ENCODE results near the gene BFAR. TPM values are rescaled to one million over a fixed set of nuclear protein-coding genes. Genes with fewer than 3 reads are reported as not detected.

Gene BFAR
- total and polyA plus RNA-seq, 4 donors, result 48.4 to 74.2 (median 67.6) TPM

DNA sequence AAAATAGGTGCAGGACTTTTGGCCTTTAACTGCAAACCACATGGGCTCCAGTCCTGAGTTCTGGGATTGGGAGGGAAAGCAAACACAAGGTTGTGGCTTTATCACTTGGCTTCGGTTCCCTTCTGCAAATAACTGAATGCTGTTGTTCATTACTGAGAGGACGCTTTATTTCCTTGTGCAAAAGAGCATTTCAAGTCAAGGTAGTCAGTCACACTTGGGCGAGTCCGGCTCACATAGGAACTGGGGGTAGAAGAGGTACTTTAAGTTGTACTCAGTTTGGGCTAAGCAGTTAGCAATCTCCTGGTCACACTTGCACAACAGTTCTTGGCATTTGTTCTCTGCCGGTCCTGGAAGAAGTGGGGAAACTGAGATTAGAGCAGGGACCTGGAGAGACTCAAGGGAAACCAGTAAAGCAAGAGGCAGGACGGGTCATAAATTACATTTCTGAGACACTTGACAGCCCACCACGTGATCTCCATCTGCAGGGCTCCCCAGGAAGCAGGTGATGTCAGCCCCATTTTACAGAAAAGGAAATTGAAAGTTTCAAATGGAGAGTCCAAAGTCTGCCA, 39.7 kb downstream of the BFAR start:
- TF ChIP-seq CTCF (IDR thresholded peaks at IDR 0.05; ENCODE audit: control extremely low read depth, extremely low read depth), result no peak
- Histone ChIP-seq H3K9me3 (ENCODE audit: control insufficient read depth in 4 of 4, insufficient read depth in 3 of 4, low read length in 3 of 4) (no peaks in the 10 kb centered on the region), H3K4me3 (no peak overlapping the region), H3K36me3 (ENCODE audit: control insufficient read depth in 4 of 4, insufficient read depth in 4 of 4, low read length in 4 of 4) (peaks cover 0 to 14% (median 5%) of the 10 kb centered on the region in 4 donors), H3K27me3 (ENCODE audit: control insufficient read depth in 3 of 3, insufficient read depth in 3 of 3, low read length in 2 of 3) (no peaks in the 10 kb centered on the region), H3K27ac (ENCODE audit: low read depth in 1 of 2, low read length in 1 of 2) (peak overlapping the region in 1 of 2 donors; percentile 61), H3K9ac (ENCODE audit: insufficient read depth in 1 of 2, low read length in 2 of 2) (no peak overlapping the region), H3K4me1 (ENCODE audit: control insufficient read depth in 5 of 5, insufficient read depth in 5 of 5, low read length in 5 of 5) (peaks cover 0 to 2% (median 0%) of the 10 kb centered on the region in 5 donors)
- DNase-seq (no peak), ATAC-seq (ENCODE audit: insufficient read depth, low FRiP score) (peak; percentile 82)
- 52 to 61% methylated on average over 7 of the region's 7 CpGs for WGBS, 2 donors

DNA sequence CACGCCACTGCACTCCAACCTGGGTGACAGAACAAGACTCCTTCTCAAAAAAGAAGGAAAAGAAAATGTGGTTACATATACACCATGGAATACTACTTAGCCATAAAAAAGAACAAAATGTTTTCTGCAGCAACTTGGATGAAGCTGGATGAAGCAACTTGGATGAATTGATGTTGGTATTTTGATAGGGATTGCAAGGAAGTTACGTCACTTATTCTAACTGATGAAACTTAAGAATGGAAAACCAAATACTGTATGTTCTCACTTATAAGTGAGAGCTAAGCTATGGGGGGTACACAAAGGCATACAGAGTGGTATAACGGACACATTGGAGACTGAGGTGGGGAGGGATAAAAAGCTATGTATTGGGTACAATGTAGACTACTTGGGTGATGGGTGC, 43.9 kb downstream of the BFAR start:
- ATAC-seq (ENCODE audit: insufficient read depth, low FRiP score) (no peak), DNase-seq (no peak)
- Histone ChIP-seq H3K27ac (ENCODE audit: low read depth in 1 of 2, low read length in 1 of 2) (no peak overlapping the region), H3K9me3 (ENCODE audit: control insufficient read depth in 4 of 4, insufficient read depth in 3 of 4, low read length in 3 of 4) (no peaks in the 10 kb centered on the region), H3K27me3 (ENCODE audit: control insufficient read depth in 3 of 3, insufficient read depth in 3 of 3, low read length in 2 of 3) (no peaks in the 10 kb centered on the region), H3K36me3 (ENCODE audit: control insufficient read depth in 4 of 4, insufficient read depth in 4 of 4, low read length in 4 of 4) (no peaks in the 10 kb centered on the region), H3K4me3 (no peak overlapping the region), H3K9ac (ENCODE audit: insufficient read depth in 1 of 2, low read length in 2 of 2) (no peak overlapping the region), H3K4me1 (ENCODE audit: control insufficient read depth in 5 of 5, insufficient read depth in 5 of 5, low read length in 5 of 5) (no peaks in the 10 kb centered on the region)
- 95 to 97% methylated on average over 3 of the region's 3 CpGs for WGBS, 2 donors
- TF ChIP-seq CTCF (IDR thresholded peaks at IDR 0.05; ENCODE audit: control extremely low read depth, extremely low read depth), result no peak

DNA sequence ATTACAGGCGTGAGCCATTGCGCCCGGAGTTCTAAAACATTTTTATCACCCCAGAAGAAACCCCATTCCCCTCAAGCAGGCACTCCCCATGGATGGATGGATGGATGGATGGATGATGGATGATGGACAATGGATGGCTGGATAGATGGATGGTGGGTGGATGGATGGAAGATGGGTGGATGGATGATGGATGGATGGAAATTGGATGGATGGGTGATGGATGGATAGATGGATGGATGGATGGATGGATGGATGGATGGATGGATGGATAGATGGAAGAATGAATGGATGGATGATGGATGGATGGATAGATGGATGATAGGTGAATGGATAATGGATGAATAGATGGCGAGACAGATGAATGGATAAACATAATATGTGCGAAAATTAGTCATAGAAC, 44.9 kb downstream of the BFAR start:
- no peak for DNase-seq
- TF ChIP-seq CTCF (IDR thresholded peaks at IDR 0.05; ENCODE audit: control extremely low read depth, extremely low read depth), result no peak
- H3K4me1 ChIP-seq (ENCODE audit: control insufficient read depth in 5 of 5, insufficient read depth in 5 of 5, low read length in 5 of 5), result no peaks in the 10 kb centered on the region
- no peaks in the 10 kb centered on the region for H3K36me3 ChIP-seq (ENCODE audit: control insufficient read depth in 4 of 4, insufficient read depth in 4 of 4, low read length in 4 of 4)
- no peak overlapping the region for H3K9ac ChIP-seq (ENCODE audit: insufficient read depth in 1 of 2, low read length in 2 of 2)
- WGBS, 2 donors, result 94 to 95% methylated on average over 5 of the region's 5 CpGs
- H3K9me3 ChIP-seq (ENCODE audit: control insufficient read depth in 4 of 4, insufficient read depth in 3 of 4, low read length in 3 of 4), result no peaks in the 10 kb centered on the region
- no peak for ATAC-seq (ENCODE audit: insufficient read depth, low FRiP score)
- no peak overlapping the region for H3K27ac ChIP-seq (ENCODE audit: low read depth in 1 of 2, low read length in 1 of 2)
- no peak overlapping the region for H3K4me3 ChIP-seq
- H3K27me3 ChIP-seq (ENCODE audit: control insufficient read depth in 3 of 3, insufficient read depth in 3 of 3, low read length in 2 of 3), result no peaks in the 10 kb centered on the region
